WTC11 (cell line): Measurements from ENCODE around the gene KIF21A. TPM values are rescaled to one million over a fixed set of nuclear protein-coding genes. Genes with fewer than 3 reads are reported as not detected.

Experiments used
- ATAC-seq: fragments of 200-7000 bp; cut with Tn5 transposase; 2 replicates; pipeline ENCODE4 v1.10.0; 2021; ENCODE audit warnings: mild to moderate bottlenecking, moderate library complexity
- CTCF ChIA-PET: fragments of 300-600 bp; sonication (Branson Sonifier 250); formaldehyde crosslinking; loops from one replicate; lab custom pipeline; 2021; ENCODE audit warnings: antibody characterized with exemption; lab: Charles Lee
- POLR2A ChIA-PET: fragments of 350-600 bp; sonication (Branson Sonifier 250); formaldehyde crosslinking; loops from one replicate; lab custom pipeline; 2021; ENCODE audit warnings: antibody characterized with exemption; lab: Charles Lee
- DNase-seq: peaks from one replicate; pipeline ENCODE4 v3.0.0; 2021; ENCODE audit warnings: low spot score
- H3K27ac Mint-ChIP-seq: 2 replicates; pipeline ENCODE4 v1.8.0; 2021; ENCODE audit warnings: mixed read lengths
- H3K27me3 Mint-ChIP-seq: 2 replicates; pipeline ENCODE4 v1.8.0; 2021; ENCODE audit warnings: low read depth, mild to moderate bottlenecking, moderate library complexity, mixed read lengths
- H3K36me3 Mint-ChIP-seq: 2 replicates; pipeline ENCODE4 v1.8.0; 2021; ENCODE audit warnings: mixed read lengths
- H3K4me1 Mint-ChIP-seq: 2 replicates; pipeline ENCODE4 v1.8.0; 2022; ENCODE audit warnings: mixed read lengths
- H3K4me3 Mint-ChIP-seq: 2 replicates; pipeline ENCODE4 v1.8.0; 2021; ENCODE audit warnings: mild to moderate bottlenecking, moderate library complexity, mixed read lengths
- H3K9me3 Mint-ChIP-seq: 2 replicates; pipeline ENCODE4 v1.8.0; 2021; ENCODE audit warnings: mixed read lengths
- GTF2I ChIP-seq: fragments of 250-450 bp; sonication (Bioruptor Pico); conservative IDR thresholded peaks from 2 replicates; pipeline ENCODE4 v1.4.0; 2021; ENCODE audit warnings: mild to moderate bottlenecking
- KAT7 ChIP-seq: sonication (generic); formaldehyde crosslinking; IDR thresholded peaks from 2 replicates; pipeline ENCODE4 v1.8.1; 2023; ENCODE audit warnings: missing genetic modification reagents, mild to moderate bottlenecking, borderline replicate concordance
- NR2C2 ChIP-seq: sonication (generic); formaldehyde crosslinking; IDR thresholded peaks from 2 replicates; pipeline ENCODE4 v1.8.0; 2022; ENCODE audit warnings: mild to moderate bottlenecking, missing genetic modification reagents
- OVOL2 ChIP-seq: fragments of 250-450 bp; sonication (Bioruptor Pico); IDR thresholded peaks from 2 replicates; pipeline ENCODE4 v1.9.0; 2021; ENCODE audit warnings: mild to moderate bottlenecking, borderline replicate concordance
- RELA ChIP-seq: sonication (generic); formaldehyde crosslinking; IDR thresholded peaks from 2 replicates; pipeline ENCODE4 v1.8.1; 2022; ENCODE audit warnings: missing genetic modification reagents, mild to moderate bottlenecking, borderline replicate concordance
- SP1 ChIP-seq: sonication (generic); formaldehyde crosslinking; conservative IDR thresholded peaks from 2 replicates; pipeline ENCODE4 v1.8.1; 2022; ENCODE audit warnings: missing genetic modification reagents
- ZNF219 ChIP-seq: sonication (generic); formaldehyde crosslinking; IDR thresholded peaks from 2 replicates; pipeline ENCODE4 v1.8.0; 2023; ENCODE audit warnings: missing genetic modification reagents, mild to moderate bottlenecking, borderline replicate concordance
- ZNF317 ChIP-seq: sonication (generic); formaldehyde crosslinking; IDR thresholded peaks from 2 replicates; pipeline ENCODE4 v1.8.1; 2023; ENCODE audit warnings: low read depth, mild to moderate bottlenecking, moderate library complexity, missing genetic modification reagents, borderline replicate concordance
- ZNF416 ChIP-seq: fragments of 250-450 bp; sonication (Bioruptor Pico); IDR thresholded peaks from 2 replicates; pipeline ENCODE4 v1.9.0; 2021; ENCODE audit warnings: mild to moderate bottlenecking, inconsistent platforms
- ZNF423 ChIP-seq: fragments of 250-450 bp; sonication (Bioruptor Pico); IDR thresholded peaks from 2 replicates; pipeline ENCODE4 v2.1.2; 2022; ENCODE audit warnings: mild to moderate bottlenecking, moderate library complexity
- ZNF671 ChIP-seq: fragments of 250-450 bp; sonication (Bioruptor Pico); IDR thresholded peaks from 2 replicates; pipeline ENCODE4 v1.8.0; 2021; ENCODE audit warnings: mild to moderate bottlenecking
- total RNA-seq: library from RNA; stranded (reverse); gene quantifications from 3 replicates; pipeline ENCODE4 v1.2.3, GENCODE V29; 2021
- TF ChIP-seq, protein P1 (sequence below): fragments of 250-450 bp; sonication (Bioruptor Pico); IDR thresholded peaks from 2 replicates; pipeline ENCODE4 v1.9.0; 2021; ENCODE audit warnings: moderate library complexity, mild to moderate bottlenecking, inconsistent platforms, borderline replicate concordance
- TF ChIP-seq, protein P2 (sequence below): sonication (generic); formaldehyde crosslinking; IDR thresholded peaks from 2 replicates; pipeline ENCODE4 v1.8.0; 2022; ENCODE audit warnings: missing genetic modification reagents
- TF ChIP-seq, protein P3 (sequence below): sonication (generic); formaldehyde crosslinking; IDR thresholded peaks from 2 replicates; pipeline ENCODE4 v1.8.1; 2023; ENCODE audit warnings: mild to moderate bottlenecking, missing genetic modification reagents, moderate library complexity
- TF ChIP-seq, protein P4 (sequence below): sonication (generic); formaldehyde crosslinking; IDR thresholded peaks from 2 replicates; pipeline ENCODE4 v1.8.1; 2022; ENCODE audit warnings: low read depth, missing genetic modification reagents, borderline replicate concordance
- TF ChIP-seq, protein P5 (sequence below): sonication (generic); formaldehyde crosslinking; IDR thresholded peaks from 2 replicates; pipeline ENCODE4 v1.8.0; 2022; ENCODE audit warnings: mild to moderate bottlenecking, missing genetic modification reagents
- TF ChIP-seq, protein P6 (sequence below): sonication (generic); formaldehyde crosslinking; IDR thresholded peaks from 2 replicates; pipeline ENCODE4 v1.8.1; 2022; ENCODE audit warnings: mild to moderate bottlenecking, moderate library complexity, missing genetic modification reagents
- TF ChIP-seq, protein P7 (sequence below): sonication (generic); formaldehyde crosslinking; IDR thresholded peaks from 2 replicates; pipeline ENCODE4 v1.8.1; 2022; ENCODE audit warnings: missing genetic modification reagents, borderline replicate concordance

The KIF21A gene
- total RNA-seq, 1 experiment from 2014 or later: 34.7 TPM

DNA sequence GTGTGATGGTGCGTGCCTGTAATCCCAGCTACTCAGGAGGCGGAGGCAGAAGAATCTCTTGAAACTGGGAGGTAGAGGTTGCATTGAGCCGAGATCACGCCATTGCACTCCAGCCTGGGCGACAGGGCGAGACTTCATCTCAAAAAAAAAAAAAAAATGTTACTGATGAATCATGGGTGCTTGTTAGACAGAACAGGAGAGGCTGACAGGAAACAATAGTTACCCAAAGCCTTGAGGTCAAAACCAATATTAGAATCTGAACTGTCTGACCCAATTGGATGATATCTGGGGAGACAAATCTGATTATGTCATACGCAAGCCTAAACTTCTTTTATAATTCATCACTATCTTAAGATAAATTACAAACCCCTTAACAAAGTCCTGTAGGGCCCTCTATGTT, 40.7 kb upstream of the KIF21A start (continued):
- TF ChIP-seq, protein P1, sequence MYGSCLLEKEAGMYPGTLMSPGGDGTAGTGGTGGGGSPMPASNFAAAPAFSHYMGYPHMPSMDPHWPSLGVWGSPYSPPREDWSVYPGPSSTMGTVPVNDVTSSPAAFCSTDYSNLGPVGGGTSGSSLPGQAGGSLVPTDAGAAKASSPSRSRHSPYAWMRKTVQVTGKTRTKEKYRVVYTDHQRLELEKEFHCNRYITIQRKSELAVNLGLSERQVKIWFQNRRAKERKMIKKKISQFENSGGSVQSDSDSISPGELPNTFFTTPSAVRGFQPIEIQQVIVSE: no peak
- TF ChIP-seq, protein P2, sequence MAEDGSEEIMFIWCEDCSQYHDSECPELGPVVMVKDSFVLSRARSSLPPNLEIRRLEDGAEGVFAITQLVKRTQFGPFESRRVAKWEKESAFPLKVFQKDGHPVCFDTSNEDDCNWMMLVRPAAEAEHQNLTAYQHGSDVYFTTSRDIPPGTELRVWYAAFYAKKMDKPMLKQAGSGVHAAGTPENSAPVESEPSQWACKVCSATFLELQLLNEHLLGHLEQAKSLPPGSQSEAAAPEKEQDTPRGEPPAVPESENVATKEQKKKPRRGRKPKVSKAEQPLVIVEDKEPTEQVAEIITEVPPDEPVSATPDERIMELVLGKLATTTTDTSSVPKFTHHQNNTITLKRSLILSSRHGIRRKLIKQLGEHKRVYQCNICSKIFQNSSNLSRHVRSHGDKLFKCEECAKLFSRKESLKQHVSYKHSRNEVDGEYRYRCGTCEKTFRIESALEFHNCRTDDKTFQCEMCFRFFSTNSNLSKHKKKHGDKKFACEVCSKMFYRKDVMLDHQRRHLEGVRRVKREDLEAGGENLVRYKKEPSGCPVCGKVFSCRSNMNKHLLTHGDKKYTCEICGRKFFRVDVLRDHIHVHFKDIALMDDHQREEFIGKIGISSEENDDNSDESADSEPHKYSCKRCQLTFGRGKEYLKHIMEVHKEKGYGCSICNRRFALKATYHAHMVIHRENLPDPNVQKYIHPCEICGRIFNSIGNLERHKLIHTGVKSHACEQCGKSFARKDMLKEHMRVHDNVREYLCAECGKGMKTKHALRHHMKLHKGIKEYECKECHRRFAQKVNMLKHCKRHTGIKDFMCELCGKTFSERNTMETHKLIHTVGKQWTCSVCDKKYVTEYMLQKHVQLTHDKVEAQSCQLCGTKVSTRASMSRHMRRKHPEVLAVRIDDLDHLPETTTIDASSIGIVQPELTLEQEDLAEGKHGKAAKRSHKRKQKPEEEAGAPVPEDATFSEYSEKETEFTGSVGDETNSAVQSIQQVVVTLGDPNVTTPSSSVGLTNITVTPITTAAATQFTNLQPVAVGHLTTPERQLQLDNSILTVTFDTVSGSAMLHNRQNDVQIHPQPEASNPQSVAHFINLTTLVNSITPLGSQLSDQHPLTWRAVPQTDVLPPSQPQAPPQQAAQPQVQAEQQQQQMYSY (CRISPR knock-in tag): no peak
- TF ChIP-seq, protein P3, sequence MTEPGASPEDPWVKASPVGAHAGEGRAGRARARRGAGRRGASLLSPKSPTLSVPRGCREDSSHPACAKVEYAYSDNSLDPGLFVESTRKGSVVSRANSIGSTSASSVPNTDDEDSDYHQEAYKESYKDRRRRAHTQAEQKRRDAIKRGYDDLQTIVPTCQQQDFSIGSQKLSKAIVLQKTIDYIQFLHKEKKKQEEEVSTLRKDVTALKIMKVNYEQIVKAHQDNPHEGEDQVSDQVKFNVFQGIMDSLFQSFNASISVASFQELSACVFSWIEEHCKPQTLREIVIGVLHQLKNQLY: no peak
- TF ChIP-seq, protein P4, sequence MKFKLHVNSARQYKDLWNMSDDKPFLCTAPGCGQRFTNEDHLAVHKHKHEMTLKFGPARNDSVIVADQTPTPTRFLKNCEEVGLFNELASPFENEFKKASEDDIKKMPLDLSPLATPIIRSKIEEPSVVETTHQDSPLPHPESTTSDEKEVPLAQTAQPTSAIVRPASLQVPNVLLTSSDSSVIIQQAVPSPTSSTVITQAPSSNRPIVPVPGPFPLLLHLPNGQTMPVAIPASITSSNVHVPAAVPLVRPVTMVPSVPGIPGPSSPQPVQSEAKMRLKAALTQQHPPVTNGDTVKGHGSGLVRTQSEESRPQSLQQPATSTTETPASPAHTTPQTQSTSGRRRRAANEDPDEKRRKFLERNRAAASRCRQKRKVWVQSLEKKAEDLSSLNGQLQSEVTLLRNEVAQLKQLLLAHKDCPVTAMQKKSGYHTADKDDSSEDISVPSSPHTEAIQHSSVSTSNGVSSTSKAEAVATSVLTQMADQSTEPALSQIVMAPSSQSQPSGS (CRISPR knock-in tag): no peak
- no peak for TF ChIP-seq SP1 (CRISPR knock-in tag)
- no peak for TF ChIP-seq OVOL2
- TF ChIP-seq NR2C2 (CRISPR knock-in tag): no peak
- TF ChIP-seq, all 79 proteins: peak for 0

DNA sequence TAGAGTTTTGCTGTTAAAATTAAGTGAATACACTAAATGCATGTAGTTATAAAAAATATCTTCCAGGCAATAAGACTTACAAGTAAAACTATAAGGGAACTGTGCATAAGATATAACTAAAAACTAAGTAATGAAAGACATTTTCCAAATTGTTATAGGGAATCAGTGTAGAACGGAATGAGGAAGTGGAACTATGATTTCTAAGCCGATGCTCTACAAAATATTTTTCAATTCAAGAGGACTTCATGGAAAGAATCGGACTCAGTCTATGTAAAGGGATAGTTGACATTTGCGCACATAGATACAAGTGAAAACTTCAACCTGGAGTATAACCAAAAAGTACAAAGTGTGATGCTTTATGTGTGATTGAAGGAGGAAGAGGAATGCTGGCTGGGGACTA, 40.1 kb upstream of the KIF21A start:
- ATAC-seq (no peak), DNase-seq (no peak)
- Mint-ChIP-seq H3K27me3 (no peaks in the 10 kb centered on the region), H3K4me3 (no peak overlapping the region), H3K4me1 (no peaks in the 10 kb centered on the region), H3K9me3 (peaks cover 8% of the 10 kb centered on the region), H3K36me3 (no peaks in the 10 kb centered on the region), H3K27ac (no peak overlapping the region)
- ChIA-PET CTCF (no interaction called here), POLR2A (no interaction called here)
- TF ChIP-seq GTF2I (CRISPR knock-in tag) (no peak), ZNF219 (no peak), ZNF423 (CRISPR knock-in tag) (no peak), KAT7 (CRISPR knock-in tag) (no peak), RELA (CRISPR knock-in tag) (no peak), ZNF671 (no peak), ZNF317 (CRISPR knock-in tag) (no peak), ZNF416 (CRISPR knock-in tag) (no peak)
- TF ChIP-seq, protein P5, sequence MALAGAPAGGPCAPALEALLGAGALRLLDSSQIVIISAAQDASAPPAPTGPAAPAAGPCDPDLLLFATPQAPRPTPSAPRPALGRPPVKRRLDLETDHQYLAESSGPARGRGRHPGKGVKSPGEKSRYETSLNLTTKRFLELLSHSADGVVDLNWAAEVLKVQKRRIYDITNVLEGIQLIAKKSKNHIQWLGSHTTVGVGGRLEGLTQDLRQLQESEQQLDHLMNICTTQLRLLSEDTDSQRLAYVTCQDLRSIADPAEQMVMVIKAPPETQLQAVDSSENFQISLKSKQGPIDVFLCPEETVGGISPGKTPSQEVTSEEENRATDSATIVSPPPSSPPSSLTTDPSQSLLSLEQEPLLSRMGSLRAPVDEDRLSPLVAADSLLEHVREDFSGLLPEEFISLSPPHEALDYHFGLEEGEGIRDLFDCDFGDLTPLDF (CRISPR knock-in tag): no peak
- TF ChIP-seq, protein P2 (CRISPR knock-in tag): no peak
- TF ChIP-seq, protein P6, sequence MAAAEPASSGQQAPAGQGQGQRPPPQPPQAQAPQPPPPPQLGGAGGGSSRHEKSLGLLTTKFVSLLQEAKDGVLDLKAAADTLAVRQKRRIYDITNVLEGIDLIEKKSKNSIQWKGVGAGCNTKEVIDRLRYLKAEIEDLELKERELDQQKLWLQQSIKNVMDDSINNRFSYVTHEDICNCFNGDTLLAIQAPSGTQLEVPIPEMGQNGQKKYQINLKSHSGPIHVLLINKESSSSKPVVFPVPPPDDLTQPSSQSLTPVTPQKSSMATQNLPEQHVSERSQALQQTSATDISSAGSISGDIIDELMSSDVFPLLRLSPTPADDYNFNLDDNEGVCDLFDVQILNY (CRISPR knock-in tag): no peak
- TF ChIP-seq, protein P3: no peak
- TF ChIP-seq, protein P7, sequence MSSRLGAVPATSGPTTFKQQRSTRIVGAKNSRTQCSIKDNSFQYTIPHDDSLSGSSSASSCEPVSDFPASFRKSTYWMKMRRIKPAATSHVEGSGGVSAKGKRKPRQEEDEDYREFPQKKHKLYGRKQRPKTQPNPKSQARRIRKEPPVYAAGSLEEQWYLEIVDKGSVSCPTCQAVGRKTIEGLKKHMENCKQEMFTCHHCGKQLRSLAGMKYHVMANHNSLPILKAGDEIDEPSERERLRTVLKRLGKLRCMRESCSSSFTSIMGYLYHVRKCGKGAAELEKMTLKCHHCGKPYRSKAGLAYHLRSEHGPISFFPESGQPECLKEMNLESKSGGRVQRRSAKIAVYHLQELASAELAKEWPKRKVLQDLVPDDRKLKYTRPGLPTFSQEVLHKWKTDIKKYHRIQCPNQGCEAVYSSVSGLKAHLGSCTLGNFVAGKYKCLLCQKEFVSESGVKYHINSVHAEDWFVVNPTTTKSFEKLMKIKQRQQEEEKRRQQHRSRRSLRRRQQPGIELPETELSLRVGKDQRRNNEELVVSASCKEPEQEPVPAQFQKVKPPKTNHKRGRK (CRISPR knock-in tag): no peak
- TF ChIP-seq, protein P1: no peak
